Cortex of kidney (tissue), 1 donor: ENCODE measurements around the gene PMP22.

Experiments used
- DNase-seq: peaks from one replicate; lab custom pipeline; 2025; lab: John Stamatoyannopoulos, UW

Gene PMP22

GRCh38 chr17:15273141-15273793 is 8.1 kb upstream of the PMP22 start:
- DNase-seq: no peak

GRCh38 chr17:15271741-15272140 is 6.6 kb upstream of the PMP22 start:
- no peak for DNase-seq

- no peak for DNase-seq
Measured at GRCh38 chr17:15270628-15271381, 5.7 kb upstream of the PMP22 start.

- DNase-seq: no peak
Measured at GRCh38 chr17:15269780-15270089, 4.6 kb upstream of the PMP22 start.

GRCh38 chr17:15269087-15269779 is 4.1 kb upstream of the PMP22 start:
- DNase-seq: no peak

- no peak for DNase-seq
Measured at GRCh38 chr17:15268461-15268860, 3.3 kb upstream of the PMP22 start.

DNA sequence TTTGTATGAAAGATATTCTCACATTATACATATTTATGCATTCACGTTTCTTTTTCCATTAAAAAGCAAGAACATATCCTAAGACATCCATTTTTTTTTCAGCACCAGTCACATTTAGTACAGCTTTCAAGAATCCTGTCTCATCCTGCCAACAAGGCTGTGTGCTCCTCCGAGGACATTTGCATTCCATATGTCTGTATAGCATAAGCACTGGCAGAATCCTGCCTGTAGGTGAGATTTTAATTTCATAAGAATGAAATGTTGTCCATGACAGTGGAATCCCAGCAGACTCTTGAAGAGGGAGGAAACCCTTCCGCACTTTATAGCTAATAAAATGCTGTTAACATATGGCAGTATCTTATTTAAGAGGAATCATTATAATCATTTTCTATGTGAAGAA is 2.9 kb upstream of the PMP22 start:
- no peak for DNase-seq

DNA sequence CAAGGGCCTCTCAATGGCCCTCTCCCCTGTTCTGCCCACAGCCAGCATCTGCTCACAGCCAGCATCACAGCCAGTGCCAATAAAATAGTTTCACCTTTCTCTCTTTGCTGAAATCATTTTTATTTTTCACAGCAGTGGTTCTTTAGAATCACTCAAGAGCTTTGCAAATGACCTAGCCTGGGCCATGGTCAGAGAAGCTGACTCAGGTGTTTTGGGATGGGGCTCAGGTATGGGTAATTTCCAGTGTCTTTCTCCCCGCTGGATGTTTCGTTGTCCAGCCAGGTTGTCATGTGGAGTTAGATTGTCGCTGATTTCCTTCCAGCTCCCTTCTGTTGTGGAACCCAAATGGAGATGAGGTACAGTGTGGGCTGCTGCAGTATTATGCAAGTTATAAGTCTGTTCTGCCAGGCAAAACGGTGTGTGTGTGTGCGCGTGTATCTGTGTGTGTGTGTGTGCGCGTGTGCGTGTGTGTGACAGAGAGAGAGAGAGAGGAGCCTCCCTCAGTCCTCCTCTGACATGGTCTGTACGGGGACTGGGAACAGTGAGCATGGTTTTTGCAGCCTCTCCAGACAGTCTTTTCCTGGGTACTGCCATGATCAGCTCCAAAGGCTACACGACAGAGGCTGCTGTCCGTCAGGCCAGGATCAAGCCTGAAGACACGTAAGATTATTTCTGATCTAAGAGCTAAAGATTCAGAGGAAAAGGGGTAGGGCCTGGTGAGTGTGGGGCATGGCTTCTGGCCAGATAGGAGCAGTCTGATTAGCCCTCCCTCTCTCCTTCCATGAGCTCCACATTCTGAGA is 1.4 kb upstream of the PMP22 start:
- DNase-seq: no peak

DNA sequence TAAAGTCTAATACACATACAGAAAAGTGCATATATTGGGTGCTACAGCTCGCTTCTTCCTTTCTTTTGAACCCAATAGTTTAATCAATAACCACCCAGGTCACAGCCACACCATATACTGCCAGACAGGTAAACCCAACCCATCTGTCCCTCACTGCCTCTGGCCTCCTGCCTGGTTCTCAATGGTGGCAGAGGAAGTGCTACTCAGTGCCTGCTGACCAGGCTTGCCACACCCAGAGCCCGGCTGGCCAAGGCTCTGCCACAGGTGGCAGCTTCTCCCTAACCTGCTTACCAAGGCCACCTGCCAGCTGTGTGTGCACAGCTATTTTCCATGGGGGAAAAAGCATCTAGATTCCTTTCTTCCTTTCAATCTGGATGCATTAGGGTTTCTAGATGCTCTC is 584 bp downstream of the PMP22 start:
- DNase-seq: no peak

- no peak for DNase-seq
Measured at GRCh38 chr17:15263680-15264079, 1.4 kb downstream of the PMP22 start.

DNA sequence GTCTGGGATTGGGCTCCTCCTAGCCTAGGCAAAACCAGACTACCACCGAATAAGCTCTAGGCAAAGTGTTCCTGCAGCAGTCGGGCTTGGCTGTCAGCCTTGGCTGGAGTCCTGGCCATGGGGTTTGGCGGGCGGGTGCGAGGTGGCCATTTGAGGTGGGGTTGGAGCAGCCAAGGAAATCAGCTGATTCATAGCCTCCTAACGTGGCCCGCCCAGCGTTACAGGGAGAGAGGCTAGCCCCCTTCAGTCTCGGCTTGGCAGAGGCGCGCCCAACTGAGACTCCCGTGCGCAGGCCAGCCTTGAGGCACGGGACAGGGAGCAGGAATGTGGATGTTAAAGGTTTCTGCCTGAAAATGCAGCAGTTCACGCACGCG is 1.9 kb downstream of the PMP22 start:
- no peak for DNase-seq

DNA sequence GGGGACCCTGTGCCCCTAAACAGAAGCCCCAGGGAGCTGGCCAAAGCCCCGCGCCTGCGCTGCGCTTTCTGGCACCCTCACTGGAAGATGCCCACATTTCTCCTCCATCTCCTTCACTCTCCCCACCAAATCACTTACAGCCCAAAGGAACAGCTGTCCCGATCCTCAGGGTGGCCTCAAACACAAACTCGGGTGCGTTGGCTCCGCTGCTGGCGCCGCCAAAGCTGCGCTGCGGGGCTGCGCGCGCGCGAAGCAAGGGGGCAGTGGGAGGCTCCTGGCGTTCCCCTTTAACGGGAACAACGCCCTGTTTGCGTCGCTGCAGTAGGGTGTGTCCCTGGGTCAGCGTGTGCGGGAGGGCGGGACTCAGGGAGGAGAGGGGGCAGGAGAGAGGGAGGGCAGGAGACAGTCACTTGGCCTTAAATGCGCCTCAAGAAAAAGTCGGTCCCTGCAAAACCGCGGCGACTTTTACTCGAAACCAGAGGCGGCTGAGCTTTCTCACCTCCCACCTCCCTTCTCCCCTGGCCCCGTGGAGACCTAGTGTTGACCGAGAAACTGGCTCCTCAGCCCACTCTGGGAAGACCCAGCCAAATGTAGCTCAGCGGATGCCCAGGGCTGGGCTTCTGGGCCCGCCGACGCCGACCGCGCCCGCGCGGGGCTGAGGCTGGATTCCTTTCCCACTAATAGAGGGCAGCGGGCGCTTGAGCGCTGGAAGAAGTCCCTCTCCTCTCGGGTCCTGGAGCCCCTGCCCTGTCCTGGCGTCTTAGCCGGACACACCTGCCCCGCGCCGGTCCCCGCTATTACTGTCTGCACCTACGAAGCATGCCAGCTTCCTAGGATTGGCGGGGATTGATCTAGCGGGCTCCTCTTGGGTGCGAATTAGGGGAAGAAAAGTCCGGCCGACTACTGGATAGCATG is 2.6 kb downstream of the PMP22 start:
- no peak for DNase-seq

GRCh38 chr17:15261802-15262290 is 3.3 kb downstream of the PMP22 start:
- no peak for DNase-seq

DNA sequence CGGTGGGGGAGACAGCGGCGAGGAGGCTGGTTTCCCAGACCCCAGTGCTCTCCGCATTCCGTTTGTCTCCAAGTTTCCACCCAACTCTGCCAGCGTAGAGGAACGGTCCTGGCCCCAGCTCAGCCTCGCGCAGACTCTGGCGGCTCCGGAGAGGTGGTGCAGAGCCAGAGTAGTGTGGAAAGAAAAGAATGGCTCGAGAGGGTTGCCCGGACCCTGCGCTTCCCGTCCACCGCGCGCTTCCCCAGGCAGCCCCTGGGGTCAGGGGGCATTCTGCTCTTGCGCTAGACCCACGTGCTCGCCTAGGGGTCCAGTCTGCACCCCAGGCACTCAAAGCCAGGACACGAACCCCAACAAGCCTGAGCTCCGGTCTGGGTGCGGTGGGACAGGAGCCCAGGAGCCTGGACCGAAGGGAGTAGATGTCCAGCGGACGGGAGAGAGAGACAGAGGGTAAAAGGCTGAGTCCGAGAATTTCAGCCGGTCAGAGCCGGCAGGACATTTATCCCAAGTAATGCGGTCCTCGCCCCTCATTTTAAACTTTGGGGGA is 3.8 kb downstream of the PMP22 start:
- no peak for DNase-seq

DNA sequence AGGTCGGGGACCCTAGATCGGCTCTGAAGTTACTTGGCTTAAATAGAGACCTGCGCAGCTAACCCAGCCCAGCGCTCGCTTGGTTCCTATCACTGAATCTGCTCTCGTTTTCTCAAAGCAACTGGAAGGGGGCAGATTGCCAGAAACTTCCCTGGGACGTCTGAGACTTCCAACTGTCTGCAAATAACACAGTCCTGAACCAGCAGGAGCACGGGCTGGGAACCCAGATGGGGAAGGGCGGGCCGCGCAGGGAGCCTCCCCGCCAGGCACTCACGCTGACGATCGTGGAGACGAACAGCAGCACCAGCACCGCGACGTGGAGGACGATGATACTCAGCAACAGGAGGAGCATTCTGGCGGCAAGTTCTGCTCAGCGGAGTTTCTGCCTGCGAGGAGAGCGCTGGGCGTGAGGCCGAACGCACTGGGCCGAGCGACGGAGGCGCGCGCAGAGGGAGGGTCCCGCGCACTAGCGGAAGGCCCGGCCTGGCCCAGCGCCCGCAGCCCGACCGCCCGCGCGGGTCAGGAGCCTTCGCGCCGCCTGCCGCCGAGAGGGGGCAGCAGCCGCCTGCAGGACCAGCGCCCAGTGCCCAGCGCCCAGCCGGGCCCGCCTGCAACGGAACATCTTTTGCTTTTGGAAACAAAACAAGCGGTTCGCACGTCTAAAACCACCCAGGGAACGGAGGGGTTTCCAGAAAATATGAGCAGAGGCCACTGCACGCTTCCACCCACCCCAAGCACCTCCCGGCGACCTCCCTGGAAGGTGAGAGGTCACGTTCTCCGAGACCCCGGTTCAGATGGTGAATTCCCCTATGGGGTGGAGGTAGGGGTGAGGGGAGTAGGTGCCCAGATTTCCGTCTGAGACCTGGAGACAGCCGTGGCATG is 4.5 kb downstream of the PMP22 start:
- no peak for DNase-seq

DNA sequence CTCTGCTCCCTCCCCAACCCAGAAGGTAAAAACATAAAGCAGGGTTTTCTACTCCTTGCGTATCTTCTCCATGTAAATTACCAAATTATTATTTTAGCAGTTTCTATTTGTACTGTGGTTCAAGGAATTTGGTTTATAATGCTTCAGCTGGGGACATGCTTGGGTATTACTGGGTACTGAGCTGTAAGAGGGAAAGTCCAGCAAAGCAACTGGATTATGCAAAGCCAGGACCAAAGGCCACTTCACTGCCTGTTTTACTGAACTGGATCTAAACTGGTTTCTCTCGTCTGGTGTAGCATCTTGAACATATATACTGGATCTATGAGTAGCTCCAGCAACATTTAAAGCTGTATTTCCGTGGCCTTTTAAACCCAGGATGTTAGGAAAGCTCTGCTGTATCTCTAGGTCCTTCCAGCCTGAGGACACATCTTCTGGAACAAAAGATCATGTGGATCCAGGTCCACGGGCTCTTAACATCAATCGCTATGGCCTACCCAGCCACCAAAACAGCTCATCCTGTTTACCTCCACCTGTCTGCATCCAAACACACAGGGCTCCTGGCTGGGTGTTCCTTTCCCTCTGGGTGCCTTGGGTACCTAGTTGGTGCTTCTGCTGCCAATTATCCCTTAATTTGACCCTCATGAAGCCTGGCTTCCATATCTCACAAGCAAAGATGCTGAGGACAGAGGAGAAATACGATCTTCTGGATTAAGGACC is 7.2 kb downstream of the PMP22 start:
- no peak for DNase-seq

GRCh38 chr17:15257258-15257788 is 7.8 kb downstream of the PMP22 start:
- no peak for DNase-seq

DNA sequence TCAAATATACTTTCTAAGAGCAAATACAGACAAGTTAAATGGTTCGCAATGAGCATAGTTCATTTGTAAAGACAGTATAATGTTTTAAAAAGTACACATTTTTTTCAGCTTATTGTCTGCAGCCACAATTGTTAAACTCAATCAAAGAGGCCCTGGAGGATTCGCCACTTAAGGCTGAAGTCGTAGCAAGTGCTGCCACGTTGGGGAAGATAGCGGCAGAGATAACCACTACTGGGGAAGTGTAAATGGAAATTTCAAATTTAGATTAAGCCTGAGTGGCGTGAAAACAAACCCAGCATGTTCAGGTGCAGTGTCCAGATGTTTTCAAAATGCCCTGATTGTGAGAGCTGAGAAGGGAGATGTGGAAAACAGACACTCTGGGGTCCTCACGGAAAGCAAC is 8.4 kb downstream of the PMP22 start:
- DNase-seq: no peak
